HPDE6-E6E7 (cell line): Measurements from ENCODE around the gene PI4K2A.

ENCODE experiments used
- DNase-seq: peaks from one replicate; pipeline ENCODE4 v3.0.0; 2011; ENCODE audit warnings: missing footprints; ENCODE audit errors: extremely low spot score

Gene PI4K2A

GRCh38 chr10:97640174-97640867, at the start of gene PI4K2A:
PI4K2A (plus strand) TSS chr10:97640671; CDS start chr10:97640743, 72 bp downstream.
- peak; percentile 98 for DNase-seq

GRCh38 chr10:97590748-97591495, 49.5 kb upstream of the PI4K2A start:
- no peak for DNase-seq

GRCh38 chr10:97593421-97593820, 47.0 kb upstream of the PI4K2A start:
- DNase-seq = no peak

GRCh38 chr10:97596101-97597082, 44.1 kb upstream of the PI4K2A start:
- peak; percentile 86 for DNase-seq

GRCh38 chr10:97597778-97598177, 42.7 kb upstream of the PI4K2A start:
- no peak for DNase-seq

GRCh38 chr10:97598407-97599271, 41.8 kb upstream of the PI4K2A start:
- no peak for DNase-seq

DNA sequence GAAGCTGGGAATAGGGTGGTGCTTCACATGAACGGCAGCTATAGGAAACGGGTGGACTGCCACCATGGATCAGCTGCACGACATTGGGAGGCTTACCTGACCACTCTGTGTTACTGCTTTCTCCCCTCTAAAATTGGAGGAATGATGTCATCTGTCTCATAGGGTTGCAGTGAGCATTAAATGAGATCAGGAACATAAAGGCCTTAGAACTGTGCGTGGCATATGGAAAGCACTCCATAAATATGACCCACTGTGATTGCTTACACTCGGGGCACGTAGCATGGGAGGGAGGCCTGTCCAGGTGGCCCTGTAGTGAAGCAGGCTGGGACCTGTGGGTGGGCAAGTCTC, 41.2 kb upstream of the PI4K2A start:
- DNase-seq = no peak

GRCh38 chr10:97600616-97601015, 39.9 kb upstream of the PI4K2A start:
- no peak for DNase-seq

- DNase-seq = no peak
Observed at GRCh38 chr10:97601268-97602215, 38.9 kb upstream of the PI4K2A start.

- DNase-seq = no peak
Observed at GRCh38 chr10:97607095-97607636, 33.3 kb upstream of the PI4K2A start.

DNA sequence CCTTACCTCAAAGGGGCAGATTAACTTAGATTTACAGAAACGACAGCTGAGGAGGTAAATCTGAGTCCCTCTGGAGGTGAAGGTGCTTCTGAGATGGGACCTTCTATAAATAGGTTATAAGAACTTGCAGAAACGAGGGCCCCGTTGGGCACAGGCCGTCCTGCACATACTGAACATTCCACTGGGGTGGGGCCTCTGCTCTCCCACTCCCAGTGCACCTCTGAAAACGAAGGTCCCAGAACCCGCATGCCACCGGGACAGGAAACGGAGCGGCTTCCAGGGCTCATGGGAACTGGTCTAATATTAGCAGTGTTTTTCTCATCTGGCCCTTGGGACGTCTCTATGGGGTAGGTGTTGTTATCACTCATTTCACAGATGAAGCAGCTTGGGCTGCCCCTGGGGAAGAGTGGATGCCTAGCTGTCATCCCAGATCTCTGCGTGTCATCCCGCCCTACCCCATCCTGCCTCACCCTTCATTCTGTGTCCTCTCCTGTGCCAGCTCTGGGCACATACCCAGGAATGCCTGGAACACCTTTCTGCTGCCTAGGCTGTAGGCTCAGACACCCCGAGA, 31.4 kb upstream of the PI4K2A start:
- DNase-seq = no peak

GRCh38 chr10:97611473-97611872, 29.0 kb upstream of the PI4K2A start:
- no peak for DNase-seq

- peak; percentile 69 for DNase-seq
Observed at GRCh38 chr10:97612386-97612785, 28.1 kb upstream of the PI4K2A start.

GRCh38 chr10:97618285-97618684, 22.2 kb upstream of the PI4K2A start:
- no peak for DNase-seq

DNA sequence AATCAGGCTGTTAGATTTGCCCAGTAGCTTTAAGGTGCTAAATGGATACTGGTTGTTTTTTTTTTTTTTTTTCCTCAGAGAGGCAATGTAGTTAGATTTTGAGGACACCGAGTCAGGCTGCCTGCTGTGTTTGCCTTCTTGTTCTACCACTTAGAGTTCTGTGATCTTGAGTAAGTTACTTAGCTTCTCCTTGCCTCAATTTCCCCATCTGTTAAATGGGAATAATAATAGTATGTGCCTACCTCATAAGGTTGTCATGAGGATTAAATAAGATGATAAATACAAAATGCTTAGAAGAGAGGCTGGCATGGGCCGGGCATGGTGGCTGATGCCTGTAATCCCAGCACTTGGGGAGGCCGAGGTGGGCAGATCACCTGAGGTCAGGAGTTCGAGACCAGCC, 21.7 kb upstream of the PI4K2A start:
- no peak for DNase-seq

DNA sequence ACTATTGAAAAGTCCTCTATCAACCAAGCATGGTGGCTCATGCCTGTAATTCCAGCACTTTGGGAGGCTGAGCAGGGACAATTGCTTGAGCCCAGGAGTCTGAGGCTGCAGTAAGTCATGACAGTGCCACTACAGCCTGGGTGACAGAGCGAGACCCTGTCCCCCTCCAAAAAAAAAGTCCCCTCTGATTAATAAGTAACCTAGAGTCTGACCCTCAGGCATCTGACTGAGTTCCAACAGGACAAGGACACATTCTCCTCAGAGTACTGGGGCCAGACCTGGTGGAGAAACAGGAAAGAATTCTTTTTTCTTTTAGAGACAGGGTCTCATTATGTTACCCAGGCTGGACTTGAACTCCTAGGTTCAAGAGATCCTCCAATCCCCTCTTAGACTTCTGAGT, 17.2 kb upstream of the PI4K2A start:
- DNase-seq = no peak

DNA sequence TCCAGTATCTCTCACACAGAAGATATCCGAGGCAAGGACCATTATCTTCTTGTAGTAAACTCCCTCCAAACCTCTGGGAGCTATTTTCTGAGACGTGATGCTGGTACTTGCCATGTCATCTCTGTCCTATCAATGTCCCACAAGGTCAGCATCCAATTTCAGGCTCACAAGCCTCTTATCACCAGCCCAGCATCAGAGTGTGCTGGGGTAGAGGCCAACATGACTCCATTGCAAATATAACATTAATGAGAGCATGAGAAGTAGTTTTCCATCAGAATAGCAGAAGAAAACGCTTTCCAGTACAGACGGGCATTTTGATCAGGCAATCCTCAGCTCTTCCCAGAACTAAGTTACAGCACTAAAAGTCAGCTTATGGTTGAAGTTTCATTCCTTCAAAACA, 12.7 kb upstream of the PI4K2A start:
- no peak for DNase-seq

DNA sequence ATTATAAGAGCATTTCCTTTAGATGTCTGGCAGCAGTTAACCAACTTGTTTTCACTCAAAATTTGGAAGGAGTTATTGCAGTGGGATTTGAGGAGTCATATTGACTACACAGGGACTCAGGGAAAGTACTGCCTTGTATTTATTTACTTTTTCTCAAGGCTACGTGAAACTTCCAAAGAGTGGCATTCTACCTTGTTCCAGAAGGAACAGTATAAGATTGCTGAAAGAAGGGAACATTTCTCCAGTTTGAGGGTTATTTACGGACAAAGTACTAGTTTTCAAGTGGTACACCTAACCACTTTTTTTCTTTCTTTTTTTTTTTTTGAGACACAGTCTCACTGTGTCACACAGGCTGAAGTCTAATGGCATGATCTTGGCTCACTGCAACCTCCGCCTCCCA, 12.2 kb upstream of the PI4K2A start:
- no peak for DNase-seq

DNA sequence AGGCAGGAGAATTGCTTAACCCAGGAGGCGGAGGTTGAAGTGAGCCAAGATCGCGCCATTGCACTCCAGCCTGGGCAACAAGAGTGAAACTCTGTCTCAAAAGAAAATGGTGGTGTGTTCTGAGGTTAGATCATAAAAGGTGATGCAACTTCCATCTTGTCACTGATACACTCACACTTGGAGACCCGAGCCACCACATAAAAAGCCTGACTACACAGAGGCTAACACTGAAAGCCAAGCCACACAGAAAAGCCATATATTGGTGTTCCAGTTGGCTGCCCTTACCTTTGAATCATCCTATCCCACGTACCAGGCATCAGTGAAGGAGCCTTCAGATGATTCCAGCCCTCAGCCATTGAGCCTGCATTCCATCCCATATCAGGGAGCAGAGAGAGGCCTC, 11.2 kb upstream of the PI4K2A start:
- DNase-seq = no peak

DNA sequence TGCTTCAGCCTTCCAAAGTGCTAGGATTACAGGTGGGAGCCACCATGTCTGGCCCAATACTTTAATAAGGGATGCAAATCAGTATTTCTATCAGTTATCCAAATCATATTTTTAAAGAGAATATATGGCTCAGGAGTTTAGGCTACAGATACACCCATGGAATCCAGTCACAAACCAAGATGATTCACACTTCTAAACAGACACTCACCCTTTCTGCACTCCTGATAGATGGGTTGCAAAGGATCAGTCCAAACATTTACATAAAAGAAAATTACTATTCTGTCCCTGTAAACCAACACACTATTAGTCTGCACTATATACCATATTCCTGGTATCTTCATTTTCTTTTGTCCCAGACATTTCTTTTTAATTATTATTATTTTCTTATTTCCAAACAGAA, 9.4 kb upstream of the PI4K2A start:
- no peak for DNase-seq
